GM12878 (cell line): ENCODE measurements around the gene GIMAP1. TPM values are rescaled to one million over a fixed set of nuclear protein-coding genes. Genes with fewer than 3 reads are reported as not detected.

Source experiments
- BCL11A ChIP-seq: IDR thresholded peaks from 2 replicates; pipeline ENCODE4 v1.6.1; 2011; ENCODE audit warnings: low read depth, low read length
- BRCA1 ChIP-seq: IDR thresholded peaks from 2 replicates; pipeline ENCODE4 v1.6.1; 2011; ENCODE audit warnings: low read depth, low read length, improper control_type of control experiment
- CBX5 ChIP-seq: sonication (generic); IDR thresholded peaks from 2 replicates; pipeline ENCODE4 v1.6.1; 2016; ENCODE audit warnings: low read depth, moderate library complexity, mild to moderate bottlenecking, inconsistent platforms
- CEBPB ChIP-seq, 2 experiments: fragments of 150-350 bp in 1 of 2; IDR thresholded peaks; 2 replicates each; pipeline ENCODE4 v1.6.1; 2012 to 2014; ENCODE audit warnings: low read depth in 2 of 2, low read length in 2 of 2, borderline replicate concordance in 1 of 2, inconsistent platforms in 1 of 2
- EED ChIP-seq: sonication (generic); IDR thresholded peaks from 2 replicates; pipeline ENCODE4 v1.6.1; 2016; ENCODE audit warnings: antibody characterized with exemption, low read depth
- EGR1 ChIP-seq, 2 experiments: IDR thresholded peaks; 1 replicate in 1 of 2; 2 replicates in 1 of 2; pipeline ENCODE4 v1.6.1; 2011 to 2012; ENCODE audit warnings: low read depth in 2 of 2, low read length in 2 of 2, borderline replicate concordance in 1 of 2, mild to moderate bottlenecking in 1 of 2, moderate library complexity in 1 of 2
- EP300 ChIP-seq, 2 experiments: fragments of 150-350 bp in 1 of 2; IDR thresholded peaks; 2 replicates each; pipeline ENCODE4 v1.6.1; 2011 to 2012; ENCODE audit warnings: low read depth in 2 of 2, low read length in 2 of 2, borderline replicate concordance in 1 of 2, improper control_type of control experiment in 1 of 2, inconsistent platforms in 1 of 2; ENCODE audit not compliant: control insufficient read depth in 1 of 2
- ETV6 ChIP-seq, 2 experiments: fragments of 450-650 bp in 1 of 2; IDR thresholded peaks in 1 of 2; conservative IDR thresholded peaks in 1 of 2; 2 replicates each; pipeline ENCODE4 v1.6.1; 2014; ENCODE audit warnings: antibody characterized with exemption in 1 of 2, borderline replicate concordance in 1 of 2, low read depth in 1 of 2, mild to moderate bottlenecking in 1 of 2, moderate library complexity in 1 of 2
- FOS ChIP-seq: IDR thresholded peaks from 3 replicates; pipeline ENCODE4 v1.6.1; 2011; ENCODE audit warnings: borderline replicate concordance; ENCODE audit not compliant: insufficient read length; ENCODE audit errors: extremely low read depth
- HDAC2 ChIP-seq: fragments of 200-600 bp; sonication (generic); IDR thresholded peaks from 2 replicates; pipeline ENCODE4 v1.6.1; 2017
- KDM1A ChIP-seq: fragments of 200-600 bp; sonication (generic); IDR thresholded peaks from 2 replicates; pipeline ENCODE4 v1.6.1; 2016; ENCODE audit warnings: borderline replicate concordance
- NFXL1 ChIP-seq: fragments of 450-650 bp; IDR thresholded peaks from 2 replicates; pipeline ENCODE4 v1.6.1; 2017; ENCODE audit warnings: antibody characterized with exemption, mild to moderate bottlenecking, borderline replicate concordance
- RFX5 ChIP-seq: IDR thresholded peaks from 2 replicates; pipeline ENCODE4 v1.6.1; 2011; ENCODE audit warnings: low read depth, low read length, improper control_type of control experiment
- RUNX3 ChIP-seq: IDR thresholded peaks from 2 replicates; pipeline ENCODE4 v1.6.1; 2012; ENCODE audit warnings: low read length, inconsistent platforms
- SMC3 ChIP-seq: IDR thresholded peaks from 2 replicates; pipeline ENCODE4 v1.6.1; 2011; ENCODE audit warnings: low read length, improper control_type of control experiment, borderline replicate concordance
- SRF ChIP-seq, 2 experiments: IDR thresholded peaks; 2 replicates each; pipeline ENCODE4 v1.6.1; 2011; ENCODE audit warnings: low read depth in 2 of 2, low read length in 2 of 2, mild to moderate bottlenecking in 1 of 2, moderate library complexity in 1 of 2
- SUZ12 ChIP-seq: fragments of 200-600 bp; sonication (generic); IDR thresholded peaks from one replicate; pipeline ENCODE4 v1.6.1; 2018; ENCODE audit warnings: antibody characterized with exemption, mild to moderate bottlenecking; ENCODE audit not compliant: unreplicated experiment
- TCF3 ChIP-seq: IDR thresholded peaks from 2 replicates; pipeline ENCODE4 v1.6.1; 2012; ENCODE audit warnings: low read depth, mild to moderate bottlenecking, low read length, borderline replicate concordance; ENCODE audit not compliant: insufficient read depth
- polyA plus RNA-seq, 11 experiments: library from polyadenylated mRNA; depleted of rRNA in 4 of 11; unstranded in 6 of 11; stranded (reverse) in 5 of 11; fragments of >200 nt; fragmentation: Nextera tagmentation in 4 of 11; fragmentation: Illumina TruSeq in 1 of 11; extraction: Ambion mirVana in 4 of 11; extraction: Trizol in 1 of 11; gene quantifications; 1 replicate in 1 of 11; 2 replicates in 10 of 11; pipeline versions ENCODE4 v1.2.1 to v1.2.3, GENCODE V29; 2011 to 2016; ENCODE audit warnings: inconsistent platforms in 2 of 11, missing spikeins in 2 of 11, low read depth in 1 of 11
- total RNA-seq, 4 experiments: library from RNA; depleted of rRNA in 3 of 4; stranded (reverse); fragments of >200 nt in 3 of 4; fragmentation: Illumina TruSeq in 1 of 4; extraction: Trizol in 1 of 4; gene quantifications; 2 replicates each; pipeline versions ENCODE4 v1.2.1 to v1.2.3, GENCODE V29; 2013 to 2021
- TF ChIP-seq, protein P1 (sequence below): fragments of 150-350 bp; IDR thresholded peaks from 2 replicates; pipeline ENCODE4 v1.6.1; 2016; ENCODE audit warnings: low read depth, low read length
- TF ChIP-seq, protein P2 (sequence below): IDR thresholded peaks from 2 replicates; pipeline ENCODE4 v1.6.1; 2011; ENCODE audit warnings: mild to moderate bottlenecking, low read depth, low read length, moderate library complexity; ENCODE audit not compliant: insufficient replicate concordance
- TF ChIP-seq, protein P3 (sequence below): IDR thresholded peaks from 2 replicates; pipeline ENCODE4 v1.6.1; 2012; ENCODE audit warnings: low read depth, low read length, improper control_type of control experiment
- TF ChIP-seq, protein P4 (sequence below): fragments of 450-650 bp; IDR thresholded peaks from 2 replicates; pipeline ENCODE4 v1.6.1; 2016; ENCODE audit warnings: mild to moderate bottlenecking, moderate library complexity, borderline replicate concordance

Gene GIMAP1
- total and polyA plus RNA-seq, 10 of the 15 experiments (the other 5 are each of a cell fraction or from before 2014, with no cell fraction given) = 0.16 to 1.9 (median 1.1) TPM

DNA sequence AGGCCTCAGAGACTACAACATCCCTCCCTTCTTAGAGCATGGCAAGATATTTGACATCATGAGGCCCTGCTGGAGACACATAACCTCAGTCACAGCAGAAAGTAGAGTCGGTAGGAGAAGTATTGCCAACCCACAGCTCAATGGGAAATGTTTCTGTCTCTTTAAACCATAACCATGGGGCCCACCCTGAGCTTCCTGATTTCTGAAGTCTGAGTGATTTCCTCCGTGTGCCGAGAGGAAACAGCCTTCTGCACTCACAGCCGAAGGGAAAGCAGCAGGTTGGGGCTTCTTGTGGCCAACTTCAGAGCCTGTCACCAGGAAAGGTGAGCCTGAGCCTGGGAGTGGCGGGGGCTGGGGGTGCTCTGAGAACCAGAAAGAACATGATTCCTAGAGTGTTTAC lies at the start of gene GIMAP1 (continued):
- TF ChIP-seq, protein P1, sequence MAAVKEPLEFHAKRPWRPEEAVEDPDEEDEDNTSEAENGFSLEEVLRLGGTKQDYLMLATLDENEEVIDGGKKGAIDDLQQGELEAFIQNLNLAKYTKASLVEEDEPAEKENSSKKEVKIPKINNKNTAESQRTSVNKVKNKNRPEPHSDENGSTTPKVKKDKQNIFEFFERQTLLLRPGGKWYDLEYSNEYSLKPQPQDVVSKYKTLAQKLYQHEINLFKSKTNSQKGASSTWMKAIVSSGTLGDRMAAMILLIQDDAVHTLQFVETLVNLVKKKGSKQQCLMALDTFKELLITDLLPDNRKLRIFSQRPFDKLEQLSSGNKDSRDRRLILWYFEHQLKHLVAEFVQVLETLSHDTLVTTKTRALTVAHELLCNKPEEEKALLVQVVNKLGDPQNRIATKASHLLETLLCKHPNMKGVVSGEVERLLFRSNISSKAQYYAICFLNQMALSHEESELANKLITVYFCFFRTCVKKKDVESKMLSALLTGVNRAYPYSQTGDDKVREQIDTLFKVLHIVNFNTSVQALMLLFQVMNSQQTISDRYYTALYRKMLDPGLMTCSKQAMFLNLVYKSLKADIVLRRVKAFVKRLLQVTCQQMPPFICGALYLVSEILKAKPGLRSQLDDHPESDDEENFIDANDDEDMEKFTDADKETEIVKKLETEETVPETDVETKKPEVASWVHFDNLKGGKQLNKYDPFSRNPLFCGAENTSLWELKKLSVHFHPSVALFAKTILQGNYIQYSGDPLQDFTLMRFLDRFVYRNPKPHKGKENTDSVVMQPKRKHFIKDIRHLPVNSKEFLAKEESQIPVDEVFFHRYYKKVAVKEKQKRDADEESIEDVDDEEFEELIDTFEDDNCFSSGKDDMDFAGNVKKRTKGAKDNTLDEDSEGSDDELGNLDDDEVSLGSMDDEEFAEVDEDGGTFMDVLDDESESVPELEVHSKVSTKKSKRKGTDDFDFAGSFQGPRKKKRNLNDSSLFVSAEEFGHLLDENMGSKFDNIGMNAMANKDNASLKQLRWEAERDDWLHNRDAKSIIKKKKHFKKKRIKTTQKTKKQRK = no peak
- TF ChIP-seq CBX5 (0 out of 2 replicates have a peak, but pooled peaks have one; percentile 44), RUNX3 (peak; percentile 40), EED (no peak), SRF (IDR thresholded peaks at IDR 0.05; ENCODE audit: low read depth in 2 of 2, low read length in 2 of 2) (no peak), CEBPB (IDR thresholded peaks at IDR 0.05; ENCODE audit: borderline replicate concordance in 1 of 2, low read depth in 2 of 2, low read length in 2 of 2) (no peak), RFX5 (no peak), KDM1A (no peak), BCL11A (no peak), NFXL1 (no peak), FOS (no peak), EGR1 (IDR thresholded peaks at IDR 0.05; ENCODE audit: borderline replicate concordance in 1 of 2, low read depth in 2 of 2, low read length in 2 of 2) (peak in 1 of 2 experiments; percentile 31; a peak in 1 of 3 replicates), ETV6 (conservative IDR thresholded peaks at IDR 0.05 in 1 of 2, IDR thresholded peaks at IDR 0.05 in 1 of 2; ENCODE audit: borderline replicate concordance in 1 of 2, low read depth in 1 of 2) (0 out of 4 replicates have a peak, but pooled peaks of 1 of the 2 experiments have one; percentile 39), SMC3 (peak; percentile 10; the same call in 1 of the 2 replicates), TCF3 (no peak), SUZ12 (no peak), HDAC2 (no peak), EP300 (IDR thresholded peaks at IDR 0.05; ENCODE audit: borderline replicate concordance in 1 of 2, control insufficient read depth in 1 of 2, low read depth in 2 of 2, low read length in 2 of 2) (no peak), BRCA1 (no peak)
- TF ChIP-seq, protein P2, sequence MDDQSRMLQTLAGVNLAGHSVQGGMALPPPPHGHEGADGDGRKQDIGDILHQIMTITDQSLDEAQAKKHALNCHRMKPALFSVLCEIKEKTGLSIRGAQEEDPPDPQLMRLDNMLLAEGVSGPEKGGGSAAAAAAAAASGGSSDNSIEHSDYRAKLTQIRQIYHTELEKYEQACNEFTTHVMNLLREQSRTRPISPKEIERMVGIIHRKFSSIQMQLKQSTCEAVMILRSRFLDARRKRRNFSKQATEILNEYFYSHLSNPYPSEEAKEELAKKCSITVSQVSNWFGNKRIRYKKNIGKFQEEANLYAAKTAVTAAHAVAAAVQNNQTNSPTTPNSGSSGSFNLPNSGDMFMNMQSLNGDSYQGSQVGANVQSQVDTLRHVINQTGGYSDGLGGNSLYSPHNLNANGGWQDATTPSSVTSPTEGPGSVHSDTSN = no peak
- TF ChIP-seq, protein P3, sequence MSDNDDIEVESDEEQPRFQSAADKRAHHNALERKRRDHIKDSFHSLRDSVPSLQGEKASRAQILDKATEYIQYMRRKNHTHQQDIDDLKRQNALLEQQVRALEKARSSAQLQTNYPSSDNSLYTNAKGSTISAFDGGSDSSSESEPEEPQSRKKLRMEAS = no peak
- TF ChIP-seq, protein P4, sequence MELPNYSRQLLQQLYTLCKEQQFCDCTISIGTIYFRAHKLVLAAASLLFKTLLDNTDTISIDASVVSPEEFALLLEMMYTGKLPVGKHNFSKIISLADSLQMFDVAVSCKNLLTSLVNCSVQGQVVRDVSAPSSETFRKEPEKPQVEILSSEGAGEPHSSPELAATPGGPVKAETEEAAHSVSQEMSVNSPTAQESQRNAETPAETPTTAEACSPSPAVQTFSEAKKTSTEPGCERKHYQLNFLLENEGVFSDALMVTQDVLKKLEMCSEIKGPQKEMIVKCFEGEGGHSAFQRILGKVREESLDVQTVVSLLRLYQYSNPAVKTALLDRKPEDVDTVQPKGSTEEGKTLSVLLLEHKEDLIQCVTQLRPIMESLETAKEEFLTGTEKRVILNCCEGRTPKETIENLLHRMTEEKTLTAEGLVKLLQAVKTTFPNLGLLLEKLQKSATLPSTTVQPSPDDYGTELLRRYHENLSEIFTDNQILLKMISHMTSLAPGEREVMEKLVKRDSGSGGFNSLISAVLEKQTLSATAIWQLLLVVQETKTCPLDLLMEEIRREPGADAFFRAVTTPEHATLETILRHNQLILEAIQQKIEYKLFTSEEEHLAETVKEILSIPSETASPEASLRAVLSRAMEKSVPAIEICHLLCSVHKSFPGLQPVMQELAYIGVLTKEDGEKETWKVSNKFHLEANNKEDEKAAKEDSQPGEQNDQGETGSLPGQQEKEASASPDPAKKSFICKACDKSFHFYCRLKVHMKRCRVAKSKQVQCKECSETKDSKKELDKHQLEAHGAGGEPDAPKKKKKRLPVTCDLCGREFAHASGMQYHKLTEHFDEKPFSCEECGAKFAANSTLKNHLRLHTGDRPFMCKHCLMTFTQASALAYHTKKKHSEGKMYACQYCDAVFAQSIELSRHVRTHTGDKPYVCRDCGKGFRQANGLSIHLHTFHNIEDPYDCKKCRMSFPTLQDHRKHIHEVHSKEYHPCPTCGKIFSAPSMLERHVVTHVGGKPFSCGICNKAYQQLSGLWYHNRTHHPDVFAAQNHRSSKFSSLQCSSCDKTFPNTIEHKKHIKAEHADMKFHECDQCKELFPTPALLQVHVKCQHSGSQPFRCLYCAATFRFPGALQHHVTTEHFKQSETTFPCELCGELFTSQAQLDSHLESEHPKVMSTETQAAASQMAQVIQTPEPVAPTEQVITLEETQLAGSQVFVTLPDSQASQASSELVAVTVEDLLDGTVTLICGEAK = no peak
